GM19025 (cell line): ENCODE results near the gene FAM72C.
"Not testable (repeated sequence)": the region's sequence is repeated elsewhere in the genome, so short reads cannot be mapped to it uniquely, and the experiment has no call there.

ENCODE experiments used
- ATAC-seq: cut with Tn5 transposase; IDR thresholded peaks from one replicate; pipeline ENCODE4 v1.9.1; 2021; ENCODE audit warnings: mild to moderate bottlenecking, low read depth, moderate library complexity; ENCODE audit not compliant: unreplicated experiment

Gene FAM72C

DNA sequence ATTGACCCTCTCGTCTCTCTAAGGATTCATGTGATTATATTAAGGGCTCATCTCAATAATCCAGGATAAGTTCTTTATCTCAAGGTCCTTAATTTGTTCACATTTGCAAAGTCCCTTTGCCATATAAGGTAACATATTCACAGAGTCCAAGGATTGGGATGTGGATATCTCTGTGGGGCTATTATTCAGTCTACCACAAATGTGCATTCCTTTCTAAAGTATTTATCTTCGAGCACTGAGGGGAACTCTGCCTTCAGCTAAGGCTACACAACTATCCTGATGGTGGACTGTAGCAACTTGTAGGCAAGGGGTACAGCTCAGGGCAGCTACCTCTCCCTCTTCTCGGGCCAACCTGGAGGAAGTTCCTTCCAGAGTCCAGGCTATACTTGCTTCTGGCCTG, 53.2 kb downstream of the FAM72C start:
- ATAC-seq = not testable (repeated sequence)

DNA sequence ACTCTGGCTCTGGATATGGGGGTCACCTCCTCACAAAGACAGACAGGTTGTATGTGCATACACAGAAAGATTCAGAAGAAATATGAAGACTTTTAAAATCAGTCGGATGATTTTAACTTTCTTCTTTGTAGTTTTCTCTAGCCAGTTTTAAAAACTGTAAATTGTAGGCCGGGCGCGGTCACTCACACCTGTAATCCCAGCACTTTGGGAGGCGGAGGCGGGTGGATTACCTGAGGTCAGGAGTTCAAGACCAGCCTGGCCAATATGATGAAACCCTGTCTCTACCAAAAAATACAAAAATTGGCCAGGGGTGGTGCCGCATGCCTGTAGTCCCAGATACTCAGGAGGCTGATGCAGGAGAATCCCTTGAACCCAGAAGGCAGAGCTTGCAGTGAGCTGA, 58.1 kb downstream of the FAM72C start:
- not testable (repeated sequence) for ATAC-seq
